Right atrium auricular region (tissue), 2 donors: ENCODE measurements around the gene CALML4. TPM values are rescaled to one million over a fixed set of nuclear protein-coding genes. Genes with fewer than 3 reads are reported as not detected.

ENCODE experiments used
- DNase-seq: peaks from one replicate; pipeline ENCODE4 v3.0.0-alpha.2; 2019; ENCODE audit warnings: low spot score
- H3K27ac ChIP-seq, 2 donors: fragments of 200-600 bp; sonication (generic); 1 replicate in 1 of 2; 2 replicates in 1 of 2; pipeline ENCODE4 v1.5.1; 2016 to 2019
- H3K27me3 ChIP-seq, 2 donors: fragments of 200-600 bp; sonication (generic); one replicate each; pipeline versions ENCODE4 v1.5.1 to v1.6.0; 2017 to 2019
- H3K36me3 ChIP-seq: fragments of 200-600 bp; sonication (generic); one replicate; pipeline ENCODE4 v1.5.1; 2016
- H3K4me1 ChIP-seq, 2 donors: fragments of 200-600 bp; sonication (generic); one replicate each; pipeline versions ENCODE4 v1.5.1 to v1.6.0; 2017 to 2019
- H3K4me3 ChIP-seq, 2 donors: fragments of 200-600 bp; sonication (generic); 1 replicate in 1 of 2; 2 replicates in 1 of 2; pipeline ENCODE4 v1.5.1; 2017 to 2019; ENCODE audit warnings: mild to moderate bottlenecking in 1 of 2, moderate library complexity in 1 of 2
- H3K9me3 ChIP-seq, 2 donors: fragments of 200-600 bp; sonication (generic); one replicate each; pipeline ENCODE4 v1.5.1; 2019
- CTCF ChIP-seq, 2 donors: fragments of 200-600 bp; sonication (generic); IDR thresholded peaks; one replicate each; pipeline ENCODE4 v1.5.1; 2019; ENCODE audit warnings: antibody characterized with exemption in 2 of 2
- total RNA-seq, 2 donors: library from RNA; depleted of rRNA; stranded (reverse); fragments of >200 nt; gene quantifications; one replicate each; pipeline ENCODE4 v1.1.0, GENCODE V29; 2016

Gene CALML4
- total RNA-seq, result 1 to 10 TPM in 1 of 2 donors, under 1 TPM in 1; 0.52 to 2.1 TPM

GRCh38 chr15:68204776-68205557 lies at the start of gene CALML4:
CALML4 (minus strand) TSS chr15:68205332; CDS start chr15:68205247, 85 bp downstream.
- peaks cover 0 to 37% of the 10 kb centered on the region in 2 donors for H3K4me1 ChIP-seq
- no peaks in the 10 kb centered on the region for H3K9me3 ChIP-seq
- TF ChIP-seq CTCF (IDR thresholded peaks at IDR 0.05), result no peak
- DNase-seq, result peak; percentile 76
- H3K4me3 ChIP-seq, result peak within 1 kb of the TSS in 1 of 2 donors; percentile 25
- H3K27me3 ChIP-seq, result no peaks in the 10 kb centered on the region
- H3K27ac ChIP-seq, result peak within 1 kb of the TSS in 1 of 2 donors; percentile 32
- H3K36me3 ChIP-seq, result no peaks in the 10 kb centered on the region

DNA sequence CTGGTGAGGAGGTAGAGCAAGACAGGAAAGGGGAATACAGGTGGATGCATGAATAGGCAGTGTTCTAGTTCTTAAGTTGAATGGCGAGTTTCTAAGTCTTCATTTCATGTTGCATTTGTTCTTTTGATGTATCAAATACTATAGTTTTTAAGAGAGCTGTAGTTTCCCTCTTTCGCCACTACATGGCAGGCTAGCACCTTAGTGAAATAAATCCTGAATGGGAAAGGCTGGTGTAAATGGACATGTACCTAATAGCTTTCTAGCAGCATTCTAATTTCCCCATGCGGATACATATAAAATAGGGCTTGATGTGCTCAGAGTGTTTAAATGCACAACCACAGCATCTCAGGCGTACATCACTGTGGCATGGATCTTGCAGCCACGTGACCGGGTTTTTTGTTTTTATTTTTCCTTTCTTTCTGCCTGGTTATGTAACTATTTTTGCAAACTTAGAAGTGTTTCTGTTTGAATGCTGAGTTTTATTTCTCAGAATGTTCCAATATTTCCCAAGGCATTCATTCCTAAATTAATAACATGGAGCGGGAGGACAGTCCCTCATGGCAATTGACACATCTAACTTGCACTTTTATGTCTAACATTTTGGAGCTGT lies 47.9 kb upstream of the CALML4 start:
- Histone ChIP-seq H3K4me3 (no peak overlapping the region), H3K27ac (no peak overlapping the region)
- no peak for DNase-seq

GRCh38 chr15:68249058-68249713 lies 44.1 kb upstream of the CALML4 start:
- no peak for TF ChIP-seq CTCF (IDR thresholded peaks at IDR 0.05)
- Histone ChIP-seq H3K4me1 (peaks cover 0 to 5% of the 10 kb centered on the region in 2 donors), H3K4me3 (no peak overlapping the region), H3K27me3 (no peaks in the 10 kb centered on the region), H3K9me3 (peaks cover 0 to 8% of the 10 kb centered on the region in 2 donors), H3K27ac (no peak overlapping the region), H3K36me3 (no peaks in the 10 kb centered on the region)
- no peak for DNase-seq

More for the DNA sequence above, 47.9 kb upstream of the CALML4 start:
- TF ChIP-seq CTCF (IDR thresholded peaks at IDR 0.05), result peak; percentile 76 to 93
- Histone ChIP-seq H3K9me3 (no peaks in the 10 kb centered on the region), H3K4me1 (peaks cover 0 to 10% of the 10 kb centered on the region in 2 donors), H3K27me3 (no peaks in the 10 kb centered on the region), H3K36me3 (no peaks in the 10 kb centered on the region)

GRCh38 chr15:68244235-68244634 lies 39.1 kb upstream of the CALML4 start:
- peaks cover 0 to 23% of the 10 kb centered on the region in 2 donors for H3K9me3 ChIP-seq
- no peaks in the 10 kb centered on the region for H3K27me3 ChIP-seq
- no peak for DNase-seq
- no peaks in the 10 kb centered on the region for H3K36me3 ChIP-seq
- H3K4me3 ChIP-seq, result no peak overlapping the region
- TF ChIP-seq CTCF (IDR thresholded peaks at IDR 0.05), result no peak
- no peak overlapping the region for H3K27ac ChIP-seq
- no peaks in the 10 kb centered on the region for H3K4me1 ChIP-seq

GRCh38 chr15:68241088-68241935 lies 36.2 kb upstream of the CALML4 start:
- H3K4me3 ChIP-seq, result no peak overlapping the region
- TF ChIP-seq CTCF (IDR thresholded peaks at IDR 0.05), result no peak
- peaks cover 0 to 23% of the 10 kb centered on the region in 2 donors for H3K9me3 ChIP-seq
- no peak overlapping the region for H3K27ac ChIP-seq
- no peaks in the 10 kb centered on the region for H3K36me3 ChIP-seq
- H3K27me3 ChIP-seq, result no peaks in the 10 kb centered on the region
- H3K4me1 ChIP-seq, result no peaks in the 10 kb centered on the region
- no peak for DNase-seq
